Thyroid gland (tissue), 4 donors: ENCODE data around the gene GDF11.

Experiments used
- POLR2A ChIP-seq, 2 donors: fragments of 450-650 bp; IDR thresholded peaks; one replicate each; pipeline ENCODE4 v1.6.1; 2017; ENCODE audit warnings: antibody characterized with exemption in 2 of 2, mild to moderate bottlenecking in 2 of 2, moderate library complexity in 1 of 2
- TF ChIP-seq, protein P1 (sequence below), 6 experiments: fragments of 200-600 bp in 3 of 6; fragments of 450-650 bp in 3 of 6; sonication (generic) in 3 of 6; IDR thresholded peaks; one replicate each; pipeline ENCODE4 v1.5.1; 2016 to 2019; ENCODE audit warnings: antibody characterized with exemption in 6 of 6, mild to moderate bottlenecking in 2 of 6, inconsistent platforms in 1 of 6, moderate library complexity in 1 of 6

DNA sequence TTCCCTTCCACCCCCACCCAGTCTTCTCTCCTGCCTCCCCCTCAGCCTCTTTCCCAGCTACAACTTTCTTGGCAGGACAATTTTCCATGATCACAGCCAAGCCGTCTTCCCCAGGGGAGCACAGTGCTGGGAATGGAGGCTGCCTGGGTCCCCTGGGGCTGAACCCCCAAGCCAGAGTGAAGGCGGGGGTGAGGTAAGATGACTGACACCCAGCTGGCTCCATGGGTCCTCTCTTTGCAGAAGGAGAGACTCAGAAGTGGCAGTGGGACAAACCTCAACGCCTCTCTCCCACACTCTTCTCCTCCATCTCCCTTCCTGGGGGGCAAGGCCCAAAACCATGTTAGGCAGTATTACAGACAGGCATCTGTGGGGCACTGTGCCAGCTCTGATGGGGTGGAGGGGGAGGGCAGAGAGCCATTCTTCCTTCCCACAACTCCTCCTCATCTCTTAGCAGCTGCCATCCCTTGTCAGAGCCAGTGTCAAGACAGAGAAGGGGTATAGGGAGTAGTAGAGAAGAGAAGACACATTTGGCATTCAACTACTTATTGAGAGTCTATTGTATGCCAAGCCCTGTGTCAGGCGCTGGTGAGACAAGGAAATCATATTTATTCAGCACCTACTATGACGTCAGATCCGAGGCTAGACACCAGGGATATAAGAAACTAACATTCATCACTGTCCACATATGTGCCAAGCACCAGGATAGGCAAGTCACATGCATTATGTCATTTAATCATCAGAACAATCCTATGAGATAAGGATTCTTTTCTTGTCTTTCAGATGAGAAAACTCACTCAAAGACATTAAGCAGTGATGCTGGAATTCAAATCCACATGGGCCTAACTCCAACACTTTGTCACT lies 38.8 kb upstream of the GDF11 start:
- TF ChIP-seq POLR2A (IDR thresholded peaks at IDR 0.05) = no peak
- TF ChIP-seq, protein P1, sequence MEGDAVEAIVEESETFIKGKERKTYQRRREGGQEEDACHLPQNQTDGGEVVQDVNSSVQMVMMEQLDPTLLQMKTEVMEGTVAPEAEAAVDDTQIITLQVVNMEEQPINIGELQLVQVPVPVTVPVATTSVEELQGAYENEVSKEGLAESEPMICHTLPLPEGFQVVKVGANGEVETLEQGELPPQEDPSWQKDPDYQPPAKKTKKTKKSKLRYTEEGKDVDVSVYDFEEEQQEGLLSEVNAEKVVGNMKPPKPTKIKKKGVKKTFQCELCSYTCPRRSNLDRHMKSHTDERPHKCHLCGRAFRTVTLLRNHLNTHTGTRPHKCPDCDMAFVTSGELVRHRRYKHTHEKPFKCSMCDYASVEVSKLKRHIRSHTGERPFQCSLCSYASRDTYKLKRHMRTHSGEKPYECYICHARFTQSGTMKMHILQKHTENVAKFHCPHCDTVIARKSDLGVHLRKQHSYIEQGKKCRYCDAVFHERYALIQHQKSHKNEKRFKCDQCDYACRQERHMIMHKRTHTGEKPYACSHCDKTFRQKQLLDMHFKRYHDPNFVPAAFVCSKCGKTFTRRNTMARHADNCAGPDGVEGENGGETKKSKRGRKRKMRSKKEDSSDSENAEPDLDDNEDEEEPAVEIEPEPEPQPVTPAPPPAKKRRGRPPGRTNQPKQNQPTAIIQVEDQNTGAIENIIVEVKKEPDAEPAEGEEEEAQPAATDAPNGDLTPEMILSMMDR (IDR thresholded peaks at IDR 0.05) = no peak
